SK-N-SH (cell line): ENCODE measurements around the gene SCAMP5. TPM values are rescaled to one million over a fixed set of nuclear protein-coding genes. Genes with fewer than 3 reads are reported as not detected.

ENCODE experiments used
- CTCF ChIA-PET: fragments of 300-600, 350-600 bp; formaldehyde crosslinking; extraction: SDS; loops from one replicate; lab custom pipeline; 2021; lab: Yijun Ruan, JAX
- POLR2A ChIA-PET: fragments of 350-600 bp; sonication (Branson Sonifier 250); formaldehyde crosslinking; extraction: SDS; loops from one replicate; lab custom pipeline; 2020; ENCODE audit warnings: antibody characterized with exemption, inconsistent platforms; lab: Yijun Ruan, JAX
- DNase-seq: peaks from one replicate; pipeline ENCODE4 v3.0.0; 2012
- H2AFZ ChIP-seq: fragments of 200-600 bp; sonication (generic); 2 replicates; pipeline ENCODE4 v1.8.1; 2016; ENCODE audit warnings: antibody characterized with exemption, mild to moderate bottlenecking, low read depth
- H3F3A ChIP-seq: fragments of 200-600 bp; sonication (generic); replicated peaks from 2 replicates; pipeline ENCODE3; 2016; ENCODE audit warnings: antibody characterized with exemption, mild to moderate bottlenecking; ENCODE audit not compliant: insufficient read depth
- H3K27ac ChIP-seq, 2 experiments: fragments of 200-500 bp in 1 of 2; fragments of 200-600 bp in 1 of 2; sonication (Bioruptor generic) in 1 of 2; sonication (generic), shearing (Covaris generic) in 1 of 2; 2 replicates each; pipeline versions ENCODE4 v1.5.1 to v1.6.1; 2014 to 2016; ENCODE audit warnings: low read depth in 2 of 2, inconsistent platforms in 1 of 2, low read length in 1 of 2, mild to moderate bottlenecking in 1 of 2, mixed read lengths in 1 of 2
- H3K27me3 ChIP-seq: fragments of 200-600 bp; sonication (generic), shearing (Covaris generic); 2 replicates; pipeline ENCODE4 v1.6.1; 2016; ENCODE audit warnings: mixed run types; ENCODE audit not compliant: insufficient read depth
- H3K36me3 ChIP-seq, 2 experiments: fragments of 200-500 bp in 1 of 2; fragments of 200-600 bp in 1 of 2; sonication (Bioruptor generic) in 1 of 2; sonication (generic) in 1 of 2; replicated peaks in 1 of 2; 2 replicates each; pipeline versions ENCODE3 to v1.5.1; 2014 to 2016; ENCODE audit warnings: low read length in 1 of 2, mild to moderate bottlenecking in 1 of 2; ENCODE audit not compliant: insufficient read depth in 2 of 2, control insufficient read depth in 1 of 2
- H3K4me1 ChIP-seq, 2 experiments: fragments of 200-500 bp in 1 of 2; fragments of 200-600 bp in 1 of 2; sonication (Bioruptor generic) in 1 of 2; sonication (generic), shearing (Covaris generic) in 1 of 2; 2 replicates each; pipeline versions ENCODE4 v1.5.1 to v1.6.1; 2014 to 2016; ENCODE audit warnings: low read depth in 1 of 2, low read length in 1 of 2, mixed run types in 1 of 2; ENCODE audit not compliant: insufficient read depth in 2 of 2, control insufficient read depth in 1 of 2
- H3K4me2 ChIP-seq: fragments of 200-600 bp; sonication (generic), shearing (Covaris generic); 2 replicates; pipeline ENCODE4 v1.6.1; 2017; ENCODE audit warnings: mixed run types
- H3K4me3 ChIP-seq, 2 experiments: fragments of 200-500 bp in 1 of 2; fragments of 200-600 bp in 1 of 2; sonication (Bioruptor generic) in 1 of 2; sonication (generic), shearing (Covaris generic) in 1 of 2; 2 replicates each; pipeline versions ENCODE4 v1.5.1 to v1.8.1; 2014 to 2016; ENCODE audit warnings: low read depth in 2 of 2, inconsistent platforms in 1 of 2, low read length in 1 of 2, mild to moderate bottlenecking in 1 of 2, mixed read lengths in 1 of 2, moderate library complexity in 1 of 2
- H3K79me2 ChIP-seq: fragments of 200-600 bp; sonication (generic); 2 replicates; pipeline ENCODE4 v1.8.1; 2017; ENCODE audit warnings: mild to moderate bottlenecking; ENCODE audit not compliant: insufficient read depth
- H3K9ac ChIP-seq: fragments of 200-600 bp; sonication (generic); 2 replicates; pipeline ENCODE4 v1.6.1; 2017; ENCODE audit warnings: mixed run types
- H3K9me2 ChIP-seq: fragments of 200-600 bp; sonication (generic); 2 replicates; pipeline ENCODE4 v1.6.1; 2017; ENCODE audit warnings: mixed run types
- H3K9me3 ChIP-seq: fragments of 200-600 bp; sonication (generic); 2 replicates; pipeline ENCODE4 v1.6.1; 2017; ENCODE audit warnings: mixed run types, mild to moderate bottlenecking, moderate library complexity
- H4K20me1 ChIP-seq: fragments of 200-600 bp; sonication (generic); 2 replicates; pipeline ENCODE4 v1.6.1; 2017; ENCODE audit warnings: mild to moderate bottlenecking, mixed run types; ENCODE audit not compliant: insufficient read depth
- CHD2 ChIP-seq: fragments of 150-350 bp; IDR thresholded peaks from 2 replicates; pipeline ENCODE4 v1.6.1; 2018; ENCODE audit warnings: low read length; ENCODE audit not compliant: partially characterized antibody
- EZH2phosphoT487 ChIP-seq: fragments of 200-600 bp; sonication (generic); IDR thresholded peaks from 2 replicates; pipeline ENCODE4 v1.6.1; 2017; ENCODE audit warnings: low read depth, mixed run types, mild to moderate bottlenecking, antibody characterized with exemption, moderate library complexity, borderline replicate concordance
- FOSL2 ChIP-seq: IDR thresholded peaks from 2 replicates; pipeline ENCODE4 v1.4.0; 2012; ENCODE audit warnings: low read depth, mild to moderate bottlenecking, moderate library complexity, borderline replicate concordance
- FOXM1 ChIP-seq: IDR thresholded peaks from 2 replicates; pipeline ENCODE4 v1.4.0; 2012; ENCODE audit warnings: low read depth, mild to moderate bottlenecking
- GATA2 ChIP-seq: sonication (generic); formaldehyde crosslinking; IDR thresholded peaks from 2 replicates; pipeline ENCODE4 v1.5.0; 2020; ENCODE audit warnings: mild to moderate bottlenecking, missing genetic modification reagents
- MEF2A ChIP-seq: IDR thresholded peaks from 2 replicates; pipeline ENCODE4 v1.4.0; 2012; ENCODE audit warnings: low read depth, borderline replicate concordance
- MXI1 ChIP-seq: IDR thresholded peaks from 2 replicates; pipeline ENCODE4 v1.6.1; 2012; ENCODE audit warnings: mild to moderate bottlenecking, low read depth, low read length, improper control_type of control experiment
- POLR2AphosphoS5 ChIP-seq: IDR thresholded peaks from 2 replicates; pipeline ENCODE4 v1.6.1; 2012; ENCODE audit warnings: low read depth, low read length
- RCOR1 ChIP-seq: fragments of 150-350 bp; IDR thresholded peaks from 2 replicates; pipeline ENCODE4 v1.6.1; 2017; ENCODE audit warnings: antibody characterized with exemption, low read length
- RFX5 ChIP-seq: IDR thresholded peaks from 2 replicates; pipeline ENCODE4 v1.6.1; 2012; ENCODE audit warnings: mild to moderate bottlenecking, improper control_type of control experiment, low read length
- SIN3A ChIP-seq: IDR thresholded peaks from 2 replicates; pipeline ENCODE4 v1.6.1; 2012; ENCODE audit warnings: low read depth, mild to moderate bottlenecking, low read length, moderate library complexity, borderline replicate concordance
- WGBS: methylation state at CpG from one replicate; pipeline ENCODE4 v1.1.6; 2017; ENCODE audit warnings: low lambda C conversion rate; 5-methylcytosine and 5-hydroxymethylcytosine counted together
- polyA plus RNA-seq, 3 experiments: library from polyadenylated mRNA; depleted of rRNA; stranded (reverse); fragments of >200 nt; gene quantifications; 2 replicates each; pipeline ENCODE4 v1.2.3, GENCODE V29; 2012
- TF ChIP-seq, protein P1 (sequence below): IDR thresholded peaks from 2 replicates; pipeline ENCODE4 v1.4.0; 2012; ENCODE audit warnings: low read depth, borderline replicate concordance
- TF ChIP-seq, protein P2 (sequence below): IDR thresholded peaks from 2 replicates; pipeline ENCODE4 v1.4.0; 2012; ENCODE audit warnings: low read depth, borderline replicate concordance
- TF ChIP-seq, protein P3 (sequence below): IDR thresholded peaks from 2 replicates; pipeline ENCODE4 v1.6.1; 2012; ENCODE audit warnings: mild to moderate bottlenecking, low read depth, low read length, moderate library complexity
- TF ChIP-seq, protein P4 (sequence below): fragments of 150-350 bp; IDR thresholded peaks from 2 replicates; pipeline ENCODE4 v1.6.1; 2016; ENCODE audit warnings: mild to moderate bottlenecking, low read depth, low read length
- TF ChIP-seq, protein P5 (sequence below): fragments of 150-350 bp; IDR thresholded peaks from 2 replicates; pipeline ENCODE4 v1.6.1; 2017; ENCODE audit warnings: antibody characterized with exemption, low read length, low read depth, borderline replicate concordance
- TF ChIP-seq, protein P6 (sequence below): IDR thresholded peaks from 2 replicates; pipeline ENCODE4 v1.4.0; 2012; ENCODE audit warnings: low read depth
- TF ChIP-seq, protein P7 (sequence below): fragments of 200-600 bp; sonication (generic); IDR thresholded peaks from 2 replicates; pipeline ENCODE4 v1.6.1; 2017; ENCODE audit warnings: antibody characterized with exemption, mild to moderate bottlenecking, moderate library complexity

SCAMP5 gene, protein sequence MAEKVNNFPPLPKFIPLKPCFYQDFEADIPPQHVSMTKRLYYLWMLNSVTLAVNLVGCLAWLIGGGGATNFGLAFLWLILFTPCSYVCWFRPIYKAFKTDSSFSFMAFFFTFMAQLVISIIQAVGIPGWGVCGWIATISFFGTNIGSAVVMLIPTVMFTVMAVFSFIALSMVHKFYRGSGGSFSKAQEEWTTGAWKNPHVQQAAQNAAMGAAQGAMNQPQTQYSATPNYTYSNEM
- polyA plus RNA-seq (2012; rRNA removed): 27.9 and 32.7 TPM in 2 replicates
- 17.4 and 22.3 TPM in 2 replicates for polyA plus RNA-seq (2012; cell fraction: cytosol; rRNA removed)
- 40.8 and 49.0 TPM in 2 replicates for polyA plus RNA-seq (2012; cell fraction: nucleus; rRNA removed)

DNA sequence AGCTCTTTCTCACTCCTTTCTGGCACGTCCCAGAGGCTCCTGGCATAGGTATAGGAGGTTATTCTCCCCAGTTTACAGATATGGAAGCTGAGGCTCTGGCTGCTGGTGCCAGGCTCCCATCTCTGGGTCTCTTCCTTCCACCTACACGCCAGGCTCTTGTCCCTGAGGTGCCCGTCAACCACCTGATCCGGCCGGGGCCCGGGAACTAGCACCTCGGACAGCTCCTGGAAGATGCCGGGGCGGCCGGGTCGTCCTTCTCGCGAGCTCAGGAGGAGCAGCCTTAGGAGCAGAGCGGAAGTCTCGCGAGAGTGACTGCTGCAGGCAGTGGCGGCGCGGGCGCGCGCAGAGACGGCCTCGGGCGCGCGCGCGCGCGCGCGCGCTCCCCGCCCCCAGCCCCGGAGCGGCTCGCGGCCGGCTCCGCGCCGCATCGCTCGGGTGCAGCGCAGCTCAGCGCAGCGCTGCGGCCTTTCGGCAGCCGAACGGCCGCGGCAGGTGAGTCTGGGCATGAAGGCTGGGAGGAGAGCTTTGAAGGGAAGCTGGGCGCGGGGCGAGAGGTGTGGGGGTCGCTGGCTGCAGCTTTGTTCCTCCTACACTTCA lies at the start of gene SCAMP5:
SCAMP5 (plus strand) TSS at position 382 of the 597 bp plus-strand sequence. CDS start 16,277 bp downstream, outside the sequence.
- H3K9me2 ChIP-seq: no peaks in the 10 kb centered on the region
- H3K4me2 ChIP-seq: peak within 1 kb of the TSS; percentile 90
- peaks cover 0 to 17% of the 10 kb centered on the region in 2 experiments; a peak in 1 of 4 replicates for H3K4me1 ChIP-seq
- no peaks in the 10 kb centered on the region for H3K79me2 ChIP-seq
- peak within 1 kb of the TSS; percentile 70; the same call in 1 of the 2 replicates for H3K9ac ChIP-seq
- no peaks in the 10 kb centered on the region for H4K20me1 ChIP-seq
- ChIA-PET POLR2A (interaction anchor here (0.6 to 2.7 kb wide), 20 partner anchors 9 to 1412 kb away, joined by 3 to 47 read pairs (median 4); partner anchors contain the start of genes COX5A, FAM219B, PPCDC and RPP25), CTCF (interaction anchor here (1.0 to 3.9 kb wide), 13 partner anchors 15 to 227 kb away, joined by 3 to 21 read pairs (median 9); partner anchors contain the start of genes PPCDC, RPP25 and ULK3)
- 2% methylated on average over 8 of the region's 58 CpGs for WGBS
- DNase-seq: peak; percentile 97
- H3K4me3 ChIP-seq: peak within 1 kb of the TSS; percentile 67 to 84
- H3K36me3 ChIP-seq: no peaks in the 10 kb centered on the region
- H3K27ac ChIP-seq: peak within 1 kb of the TSS in 1 of 2 experiments; percentile 90; a peak in 2 of 4 replicates
- no peaks in the 10 kb centered on the region for H3K27me3 ChIP-seq
- no peaks in the 10 kb centered on the region for H3K9me3 ChIP-seq
- H2AFZ ChIP-seq: peak within 1 kb of the TSS; percentile 78; the same call in 1 of the 2 replicates
- H3F3A ChIP-seq: peaks cover 3% of the 10 kb centered on the region
- TF ChIP-seq EZH2phosphoT487 (no peak), FOXM1 (no peak), GATA2 (CRISPR knock-in tag) (no peak), CHD2 (peak; percentile 100), SIN3A (peak; percentile 98), MEF2A (no peak), FOSL2 (no peak), RFX5 (no peak), RCOR1 (peak; percentile 72), POLR2AphosphoS5 (peak; percentile 36; the same call in 1 of the 2 replicates), MXI1 (peak; percentile 57; the same call in 1 of the 2 replicates)
- TF ChIP-seq, protein P1, sequence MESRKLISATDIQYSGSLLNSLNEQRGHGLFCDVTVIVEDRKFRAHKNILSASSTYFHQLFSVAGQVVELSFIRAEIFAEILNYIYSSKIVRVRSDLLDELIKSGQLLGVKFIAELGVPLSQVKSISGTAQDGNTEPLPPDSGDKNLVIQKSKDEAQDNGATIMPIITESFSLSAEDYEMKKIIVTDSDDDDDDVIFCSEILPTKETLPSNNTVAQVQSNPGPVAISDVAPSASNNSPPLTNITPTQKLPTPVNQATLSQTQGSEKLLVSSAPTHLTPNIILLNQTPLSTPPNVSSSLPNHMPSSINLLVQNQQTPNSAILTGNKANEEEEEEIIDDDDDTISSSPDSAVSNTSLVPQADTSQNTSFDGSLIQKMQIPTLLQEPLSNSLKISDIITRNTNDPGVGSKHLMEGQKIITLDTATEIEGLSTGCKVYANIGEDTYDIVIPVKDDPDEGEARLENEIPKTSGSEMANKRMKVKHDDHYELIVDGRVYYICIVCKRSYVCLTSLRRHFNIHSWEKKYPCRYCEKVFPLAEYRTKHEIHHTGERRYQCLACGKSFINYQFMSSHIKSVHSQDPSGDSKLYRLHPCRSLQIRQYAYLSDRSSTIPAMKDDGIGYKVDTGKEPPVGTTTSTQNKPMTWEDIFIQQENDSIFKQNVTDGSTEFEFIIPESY: peak; percentile 98
- TF ChIP-seq, protein P2, sequence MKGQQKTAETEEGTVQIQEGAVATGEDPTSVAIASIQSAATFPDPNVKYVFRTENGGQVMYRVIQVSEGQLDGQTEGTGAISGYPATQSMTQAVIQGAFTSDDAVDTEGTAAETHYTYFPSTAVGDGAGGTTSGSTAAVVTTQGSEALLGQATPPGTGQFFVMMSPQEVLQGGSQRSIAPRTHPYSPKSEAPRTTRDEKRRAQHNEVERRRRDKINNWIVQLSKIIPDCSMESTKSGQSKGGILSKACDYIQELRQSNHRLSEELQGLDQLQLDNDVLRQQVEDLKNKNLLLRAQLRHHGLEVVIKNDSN: 0 out of 2 replicates have a peak, but pooled peaks have one; percentile 42
- TF ChIP-seq, protein P3, sequence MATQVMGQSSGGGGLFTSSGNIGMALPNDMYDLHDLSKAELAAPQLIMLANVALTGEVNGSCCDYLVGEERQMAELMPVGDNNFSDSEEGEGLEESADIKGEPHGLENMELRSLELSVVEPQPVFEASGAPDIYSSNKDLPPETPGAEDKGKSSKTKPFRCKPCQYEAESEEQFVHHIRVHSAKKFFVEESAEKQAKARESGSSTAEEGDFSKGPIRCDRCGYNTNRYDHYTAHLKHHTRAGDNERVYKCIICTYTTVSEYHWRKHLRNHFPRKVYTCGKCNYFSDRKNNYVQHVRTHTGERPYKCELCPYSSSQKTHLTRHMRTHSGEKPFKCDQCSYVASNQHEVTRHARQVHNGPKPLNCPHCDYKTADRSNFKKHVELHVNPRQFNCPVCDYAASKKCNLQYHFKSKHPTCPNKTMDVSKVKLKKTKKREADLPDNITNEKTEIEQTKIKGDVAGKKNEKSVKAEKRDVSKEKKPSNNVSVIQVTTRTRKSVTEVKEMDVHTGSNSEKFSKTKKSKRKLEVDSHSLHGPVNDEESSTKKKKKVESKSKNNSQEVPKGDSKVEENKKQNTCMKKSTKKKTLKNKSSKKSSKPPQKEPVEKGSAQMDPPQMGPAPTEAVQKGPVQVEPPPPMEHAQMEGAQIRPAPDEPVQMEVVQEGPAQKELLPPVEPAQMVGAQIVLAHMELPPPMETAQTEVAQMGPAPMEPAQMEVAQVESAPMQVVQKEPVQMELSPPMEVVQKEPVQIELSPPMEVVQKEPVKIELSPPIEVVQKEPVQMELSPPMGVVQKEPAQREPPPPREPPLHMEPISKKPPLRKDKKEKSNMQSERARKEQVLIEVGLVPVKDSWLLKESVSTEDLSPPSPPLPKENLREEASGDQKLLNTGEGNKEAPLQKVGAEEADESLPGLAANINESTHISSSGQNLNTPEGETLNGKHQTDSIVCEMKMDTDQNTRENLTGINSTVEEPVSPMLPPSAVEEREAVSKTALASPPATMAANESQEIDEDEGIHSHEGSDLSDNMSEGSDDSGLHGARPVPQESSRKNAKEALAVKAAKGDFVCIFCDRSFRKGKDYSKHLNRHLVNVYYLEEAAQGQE: peak; percentile 99
- TF ChIP-seq, protein P4, sequence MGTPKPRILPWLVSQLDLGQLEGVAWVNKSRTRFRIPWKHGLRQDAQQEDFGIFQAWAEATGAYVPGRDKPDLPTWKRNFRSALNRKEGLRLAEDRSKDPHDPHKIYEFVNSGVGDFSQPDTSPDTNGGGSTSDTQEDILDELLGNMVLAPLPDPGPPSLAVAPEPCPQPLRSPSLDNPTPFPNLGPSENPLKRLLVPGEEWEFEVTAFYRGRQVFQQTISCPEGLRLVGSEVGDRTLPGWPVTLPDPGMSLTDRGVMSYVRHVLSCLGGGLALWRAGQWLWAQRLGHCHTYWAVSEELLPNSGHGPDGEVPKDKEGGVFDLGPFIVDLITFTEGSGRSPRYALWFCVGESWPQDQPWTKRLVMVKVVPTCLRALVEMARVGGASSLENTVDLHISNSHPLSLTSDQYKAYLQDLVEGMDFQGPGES: no peak
- TF ChIP-seq, protein P5, sequence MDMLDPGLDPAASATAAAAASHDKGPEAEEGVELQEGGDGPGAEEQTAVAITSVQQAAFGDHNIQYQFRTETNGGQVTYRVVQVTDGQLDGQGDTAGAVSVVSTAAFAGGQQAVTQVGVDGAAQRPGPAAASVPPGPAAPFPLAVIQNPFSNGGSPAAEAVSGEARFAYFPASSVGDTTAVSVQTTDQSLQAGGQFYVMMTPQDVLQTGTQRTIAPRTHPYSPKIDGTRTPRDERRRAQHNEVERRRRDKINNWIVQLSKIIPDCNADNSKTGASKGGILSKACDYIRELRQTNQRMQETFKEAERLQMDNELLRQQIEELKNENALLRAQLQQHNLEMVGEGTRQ: no peak
- TF ChIP-seq, protein P6, sequence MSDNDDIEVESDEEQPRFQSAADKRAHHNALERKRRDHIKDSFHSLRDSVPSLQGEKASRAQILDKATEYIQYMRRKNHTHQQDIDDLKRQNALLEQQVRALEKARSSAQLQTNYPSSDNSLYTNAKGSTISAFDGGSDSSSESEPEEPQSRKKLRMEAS: 0 out of 2 replicates have a peak, but pooled peaks have one; percentile 24
- TF ChIP-seq, protein P7, sequence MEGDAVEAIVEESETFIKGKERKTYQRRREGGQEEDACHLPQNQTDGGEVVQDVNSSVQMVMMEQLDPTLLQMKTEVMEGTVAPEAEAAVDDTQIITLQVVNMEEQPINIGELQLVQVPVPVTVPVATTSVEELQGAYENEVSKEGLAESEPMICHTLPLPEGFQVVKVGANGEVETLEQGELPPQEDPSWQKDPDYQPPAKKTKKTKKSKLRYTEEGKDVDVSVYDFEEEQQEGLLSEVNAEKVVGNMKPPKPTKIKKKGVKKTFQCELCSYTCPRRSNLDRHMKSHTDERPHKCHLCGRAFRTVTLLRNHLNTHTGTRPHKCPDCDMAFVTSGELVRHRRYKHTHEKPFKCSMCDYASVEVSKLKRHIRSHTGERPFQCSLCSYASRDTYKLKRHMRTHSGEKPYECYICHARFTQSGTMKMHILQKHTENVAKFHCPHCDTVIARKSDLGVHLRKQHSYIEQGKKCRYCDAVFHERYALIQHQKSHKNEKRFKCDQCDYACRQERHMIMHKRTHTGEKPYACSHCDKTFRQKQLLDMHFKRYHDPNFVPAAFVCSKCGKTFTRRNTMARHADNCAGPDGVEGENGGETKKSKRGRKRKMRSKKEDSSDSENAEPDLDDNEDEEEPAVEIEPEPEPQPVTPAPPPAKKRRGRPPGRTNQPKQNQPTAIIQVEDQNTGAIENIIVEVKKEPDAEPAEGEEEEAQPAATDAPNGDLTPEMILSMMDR: no peak
